GM19467 (cell line): ENCODE measurements around the gene TTC34.

Experiments
- ATAC-seq: cut with Tn5 transposase; IDR thresholded peaks from one replicate; pipeline ENCODE4 v1.9.1; 2021; ENCODE audit warnings: mild to moderate bottlenecking, moderate library complexity; ENCODE audit not compliant: unreplicated experiment

TTC34 gene

GRCh38 chr1:2609319-2610035, 192.0 kb downstream of the TTC34 start:
- ATAC-seq: no peak

- ATAC-seq: no peak
Observed at GRCh38 chr1:2607641-2608091, 193.8 kb downstream of the TTC34 start.

- ATAC-seq: no peak
Observed at GRCh38 chr1:2606881-2607621, 194.4 kb downstream of the TTC34 start.

- no peak for ATAC-seq
Observed at GRCh38 chr1:2606396-2606880, 195.1 kb downstream of the TTC34 start.

- ATAC-seq: no peak
Observed at GRCh38 chr1:2605509-2606395, 195.7 kb downstream of the TTC34 start.

- ATAC-seq: no peak
Observed at GRCh38 chr1:2604844-2605508, 196.5 kb downstream of the TTC34 start.

- ATAC-seq: no peak
Observed at GRCh38 chr1:2604156-2604843, 197.2 kb downstream of the TTC34 start.

- no peak for ATAC-seq
Observed at GRCh38 chr1:2603521-2604155, 197.9 kb downstream of the TTC34 start.

GRCh38 chr1:2602866-2603520, 198.5 kb downstream of the TTC34 start:
- ATAC-seq: no peak

- ATAC-seq: no peak
Observed at GRCh38 chr1:2602311-2602835, 199.1 kb downstream of the TTC34 start.

GRCh38 chr1:2601721-2602303, 199.7 kb downstream of the TTC34 start:
- ATAC-seq: no peak

- ATAC-seq: no peak
Observed at GRCh38 chr1:2598329-2598931, 203.1 kb downstream of the TTC34 start.

GRCh38 chr1:2597441-2598328, 203.8 kb downstream of the TTC34 start:
- no peak for ATAC-seq

- ATAC-seq: no peak
Observed at GRCh38 chr1:2596530-2597333, 204.8 kb downstream of the TTC34 start.

- ATAC-seq: no peak
Observed at GRCh38 chr1:2595812-2596529, 205.5 kb downstream of the TTC34 start.
